Bronchial epithelial cell (primary cell): ENCODE results near the gene PLCD3. TPM values are rescaled to one million over a fixed set of nuclear protein-coding genes. Genes with fewer than 3 reads are reported as not detected.
"Not testable (repeated sequence)": the region's sequence is repeated elsewhere in the genome, so short reads cannot be mapped to it uniquely, and the experiment has no call there.

ENCODE experiments used
- DNase-seq: peaks from one replicate; pipeline ENCODE4 v3.0.0-alpha.2; 2010; ENCODE audit warnings: low read depth
- FAIRE-seq: peaks from 2 replicates; lab custom pipeline; 2011; peaks lifted over from hg19 to GRCh38; lab: Jason Lieb, UNC
- H3K27me3 ChIP-seq: 2 replicates; pipeline ENCODE4 v1.5.1; 2011; ENCODE audit warnings: low read length; ENCODE audit not compliant: control insufficient read depth, insufficient read depth
- H3K36me3 ChIP-seq: 2 replicates; pipeline ENCODE4 v1.5.1; 2011; ENCODE audit warnings: low read length; ENCODE audit not compliant: control insufficient read depth, insufficient read depth
- H3K4me3 ChIP-seq: 2 replicates; pipeline ENCODE4 v1.5.1; 2011; ENCODE audit warnings: mild to moderate bottlenecking, low read depth, low read length, control low read depth
- total RNA-seq: library from RNA; depleted of rRNA; stranded (reverse); fragments of >200 nt; gene quantifications from 2 replicates; pipeline ENCODE4 v1.2.1, GENCODE V29; 2014
- TF ChIP-seq, protein P1 (sequence below): IDR thresholded peaks from 2 replicates; pipeline ENCODE4 v1.5.1; 2011; ENCODE audit warnings: mild to moderate bottlenecking, moderate library complexity, low read length, control low read depth, inconsistent platforms; ENCODE audit not compliant: insufficient read depth, severe bottlenecking

Gene PLCD3
- total RNA-seq, 1 donor from 2014 or later: 44.0 TPM

DNA sequence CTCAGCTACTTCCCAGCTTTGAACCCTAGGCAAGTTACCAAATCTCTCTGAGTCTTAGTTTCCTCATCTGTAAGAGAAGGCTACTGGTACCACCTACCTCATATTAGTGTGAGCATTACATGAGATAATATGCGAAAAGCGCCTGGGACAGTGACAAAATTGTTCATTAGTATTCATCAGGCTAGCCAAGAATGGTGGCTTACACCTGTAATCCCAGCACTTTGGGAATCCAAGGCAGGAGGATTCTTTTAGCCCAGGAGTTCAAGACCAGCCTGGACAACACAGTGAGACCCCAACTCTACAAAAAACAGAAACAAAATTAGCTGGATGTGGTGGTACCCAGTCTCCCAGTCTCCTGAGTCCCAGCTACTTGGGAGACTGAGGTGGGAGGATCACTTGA lies 3.3 kb downstream of the PLCD3 start:
- DNase-seq (no peak), FAIRE-seq (no peak)
- Histone ChIP-seq H3K36me3 (no peaks in the 10 kb centered on the region), H3K27me3 (no peaks in the 10 kb centered on the region), H3K4me3 (no peak overlapping the region)
- TF ChIP-seq, protein P1, sequence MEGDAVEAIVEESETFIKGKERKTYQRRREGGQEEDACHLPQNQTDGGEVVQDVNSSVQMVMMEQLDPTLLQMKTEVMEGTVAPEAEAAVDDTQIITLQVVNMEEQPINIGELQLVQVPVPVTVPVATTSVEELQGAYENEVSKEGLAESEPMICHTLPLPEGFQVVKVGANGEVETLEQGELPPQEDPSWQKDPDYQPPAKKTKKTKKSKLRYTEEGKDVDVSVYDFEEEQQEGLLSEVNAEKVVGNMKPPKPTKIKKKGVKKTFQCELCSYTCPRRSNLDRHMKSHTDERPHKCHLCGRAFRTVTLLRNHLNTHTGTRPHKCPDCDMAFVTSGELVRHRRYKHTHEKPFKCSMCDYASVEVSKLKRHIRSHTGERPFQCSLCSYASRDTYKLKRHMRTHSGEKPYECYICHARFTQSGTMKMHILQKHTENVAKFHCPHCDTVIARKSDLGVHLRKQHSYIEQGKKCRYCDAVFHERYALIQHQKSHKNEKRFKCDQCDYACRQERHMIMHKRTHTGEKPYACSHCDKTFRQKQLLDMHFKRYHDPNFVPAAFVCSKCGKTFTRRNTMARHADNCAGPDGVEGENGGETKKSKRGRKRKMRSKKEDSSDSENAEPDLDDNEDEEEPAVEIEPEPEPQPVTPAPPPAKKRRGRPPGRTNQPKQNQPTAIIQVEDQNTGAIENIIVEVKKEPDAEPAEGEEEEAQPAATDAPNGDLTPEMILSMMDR: no peak

DNA sequence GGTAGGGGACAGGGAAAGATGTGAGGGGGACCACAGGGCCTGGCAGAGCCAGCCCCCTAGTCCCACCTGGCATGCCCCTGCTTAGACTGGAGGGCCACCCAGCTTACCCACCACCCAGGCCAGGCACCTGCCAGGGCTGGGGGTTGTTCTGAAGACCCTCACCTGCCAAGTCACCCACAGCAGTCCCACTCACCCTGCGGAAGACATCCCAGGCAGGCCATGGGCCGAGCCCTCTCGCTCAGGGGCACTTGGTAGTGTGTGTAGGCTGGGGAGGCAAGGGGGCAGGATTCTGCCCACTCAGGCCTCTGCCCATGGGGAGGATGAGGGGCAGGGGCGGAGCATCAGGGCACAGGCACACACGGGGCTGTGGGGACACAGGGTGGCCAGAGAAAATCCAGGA lies 4.0 kb downstream of the PLCD3 start:
- FAIRE-seq: no peak
- H3K4me3 ChIP-seq: no peak overlapping the region
- H3K36me3 ChIP-seq: no peaks in the 10 kb centered on the region
- TF ChIP-seq, protein P1: no peak
- DNase-seq: no peak
- no peaks in the 10 kb centered on the region for H3K27me3 ChIP-seq

DNA sequence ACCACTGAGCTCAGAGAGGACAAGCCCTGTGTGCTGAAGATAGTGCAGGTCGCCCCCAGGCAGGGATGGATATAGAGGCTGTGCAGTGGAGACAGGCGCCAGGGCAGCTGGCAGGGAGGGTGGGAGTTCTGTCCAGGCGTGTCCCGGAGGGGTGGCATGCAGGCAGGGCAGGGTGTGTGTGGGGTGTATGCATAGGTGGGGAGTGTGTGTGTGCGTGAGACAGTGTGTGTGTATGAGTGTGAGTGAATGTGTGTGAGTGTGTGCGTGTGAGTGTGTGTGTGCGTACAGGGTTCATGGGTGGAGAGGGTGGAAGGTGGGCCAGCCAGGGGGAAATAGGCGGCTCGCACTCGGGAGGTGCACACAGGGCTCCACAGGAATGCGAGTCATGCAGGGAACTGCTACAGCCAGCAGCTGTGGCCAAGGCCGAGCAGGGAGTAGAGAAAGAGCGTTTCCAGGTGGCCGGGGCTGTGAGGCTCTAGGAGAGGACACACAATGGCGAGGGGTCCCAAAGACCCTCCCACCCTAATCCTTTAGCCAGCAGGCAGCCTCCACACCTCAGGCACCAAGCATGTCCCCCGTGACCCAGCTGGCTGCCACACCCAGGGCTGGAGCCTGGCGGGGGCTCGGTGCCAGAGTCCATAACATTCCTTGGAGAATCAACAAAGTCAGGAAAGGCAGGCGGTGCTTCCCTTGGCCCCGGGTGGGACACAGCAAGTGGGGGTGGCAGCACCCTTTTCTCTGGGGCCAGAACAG lies 4.6 kb downstream of the PLCD3 start:
- DNase-seq (peak; percentile 55), FAIRE-seq (no peak)
- no peaks in the 10 kb centered on the region for H3K36me3 ChIP-seq
- TF ChIP-seq, protein P1: no peak
- no peaks in the 10 kb centered on the region for H3K27me3 ChIP-seq
- H3K4me3 ChIP-seq: no peak overlapping the region

DNA sequence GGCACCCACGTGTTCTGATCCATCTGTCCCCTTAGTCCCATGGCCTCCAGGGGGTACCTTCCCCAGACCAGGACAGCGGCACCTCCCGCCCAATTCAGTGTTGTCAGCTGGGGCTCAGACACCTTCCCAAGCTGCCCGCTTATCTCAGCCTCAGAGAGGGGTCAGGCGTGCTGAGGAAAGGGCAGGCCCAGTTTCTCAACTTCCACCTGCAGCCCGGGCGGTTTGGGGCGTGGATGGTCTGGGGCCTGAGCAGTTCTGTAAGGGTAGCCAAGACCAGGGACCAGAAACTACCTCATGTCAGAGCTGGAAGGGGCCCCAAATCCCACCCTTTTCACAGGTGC lies 5.1 kb downstream of the PLCD3 start:
- no peak for FAIRE-seq
- TF ChIP-seq, protein P1: no peak
- Histone ChIP-seq H3K36me3 (no peaks in the 10 kb centered on the region), H3K27me3 (no peaks in the 10 kb centered on the region), H3K4me3 (no peak overlapping the region)
- no peak for DNase-seq

DNA sequence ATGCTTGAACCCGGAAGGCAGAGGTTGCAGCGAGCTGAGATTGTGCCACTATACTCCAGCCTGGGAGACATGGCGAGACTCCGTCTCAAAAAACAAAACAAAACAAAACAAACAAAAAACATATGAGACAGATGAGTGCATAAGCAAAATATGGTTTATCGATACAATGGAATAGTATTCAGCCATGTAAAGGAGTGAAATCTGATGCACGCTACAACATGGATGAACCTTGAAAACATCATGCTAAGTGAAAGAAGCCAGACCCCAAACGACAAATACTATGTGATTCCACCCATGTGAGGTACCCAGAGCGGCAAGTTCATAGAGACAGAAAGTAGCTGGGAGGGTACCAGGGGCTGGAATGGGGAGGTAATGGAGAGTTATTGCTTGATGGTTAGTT lies 6.8 kb downstream of the PLCD3 start:
- TF ChIP-seq, protein P1: no peak
- FAIRE-seq (no peak), DNase-seq (no peak)
- no peak overlapping the region for H3K4me3 ChIP-seq
- no peaks in the 10 kb centered on the region for H3K27me3 ChIP-seq
- no peaks in the 10 kb centered on the region for H3K36me3 ChIP-seq

DNA sequence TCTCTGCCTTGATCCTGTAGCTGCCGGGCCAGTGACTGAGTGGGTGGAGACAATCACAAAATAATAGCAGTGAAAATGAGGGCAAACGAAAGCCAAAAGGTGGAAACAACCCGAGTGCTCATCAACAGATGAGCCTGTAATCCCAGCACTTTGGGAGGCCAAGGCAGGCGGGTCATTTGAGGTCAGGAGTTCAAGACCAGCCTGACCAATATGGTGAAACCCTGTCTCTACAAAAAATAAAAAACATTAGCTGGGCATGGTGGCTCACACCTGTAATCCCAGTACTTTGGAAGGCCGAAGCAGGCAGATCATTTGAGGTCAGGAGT lies 7.6 kb downstream of the PLCD3 start:
- H3K27me3 ChIP-seq, H3K4me3 ChIP-seq, DNase-seq, H3K36me3 ChIP-seq, FAIRE-seq: not testable (repeated sequence)
